Retinal pigment epithelial cell (primary cell): ENCODE results near the gene TXNRD1.

Experiments used
- DNase-seq: peaks from one replicate; pipeline ENCODE4 v3.0.0-alpha.2; 2010; ENCODE audit warnings: low read depth
- H3K4me3 ChIP-seq: 2 replicates; pipeline ENCODE4 v1.5.1; 2011; ENCODE audit warnings: mild to moderate bottlenecking, low read length, control low read depth, moderate library complexity
- TF ChIP-seq, protein P1 (sequence below): conservative IDR thresholded peaks from 2 replicates; pipeline ENCODE4 v1.5.1; 2011; ENCODE audit warnings: low read depth, low read length, control low read depth, inconsistent platforms

The TXNRD1 gene

DNA sequence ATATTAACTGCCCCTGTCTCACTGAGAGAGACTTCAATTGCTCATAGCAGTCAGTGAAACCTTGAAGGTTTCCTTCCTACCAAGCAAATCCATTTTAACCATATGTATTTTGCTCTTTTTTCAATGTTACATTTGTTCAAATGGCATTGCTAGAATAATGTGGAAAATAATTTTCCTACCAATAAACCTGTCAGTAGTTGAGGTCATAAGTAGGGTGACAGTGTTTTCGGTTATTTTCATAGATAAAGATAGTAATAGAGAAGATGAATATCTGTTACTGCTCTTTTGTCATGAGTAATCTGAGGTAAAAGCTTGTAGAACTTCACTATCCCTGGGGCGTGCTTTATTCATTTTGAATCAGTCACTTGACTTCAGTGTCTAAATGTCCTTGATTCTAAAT is 120.5 kb downstream of the TXNRD1 start:
- DNase-seq, result no peak
- H3K4me3 ChIP-seq, result no peak overlapping the region
- TF ChIP-seq, protein P1, sequence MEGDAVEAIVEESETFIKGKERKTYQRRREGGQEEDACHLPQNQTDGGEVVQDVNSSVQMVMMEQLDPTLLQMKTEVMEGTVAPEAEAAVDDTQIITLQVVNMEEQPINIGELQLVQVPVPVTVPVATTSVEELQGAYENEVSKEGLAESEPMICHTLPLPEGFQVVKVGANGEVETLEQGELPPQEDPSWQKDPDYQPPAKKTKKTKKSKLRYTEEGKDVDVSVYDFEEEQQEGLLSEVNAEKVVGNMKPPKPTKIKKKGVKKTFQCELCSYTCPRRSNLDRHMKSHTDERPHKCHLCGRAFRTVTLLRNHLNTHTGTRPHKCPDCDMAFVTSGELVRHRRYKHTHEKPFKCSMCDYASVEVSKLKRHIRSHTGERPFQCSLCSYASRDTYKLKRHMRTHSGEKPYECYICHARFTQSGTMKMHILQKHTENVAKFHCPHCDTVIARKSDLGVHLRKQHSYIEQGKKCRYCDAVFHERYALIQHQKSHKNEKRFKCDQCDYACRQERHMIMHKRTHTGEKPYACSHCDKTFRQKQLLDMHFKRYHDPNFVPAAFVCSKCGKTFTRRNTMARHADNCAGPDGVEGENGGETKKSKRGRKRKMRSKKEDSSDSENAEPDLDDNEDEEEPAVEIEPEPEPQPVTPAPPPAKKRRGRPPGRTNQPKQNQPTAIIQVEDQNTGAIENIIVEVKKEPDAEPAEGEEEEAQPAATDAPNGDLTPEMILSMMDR, result no peak

DNA sequence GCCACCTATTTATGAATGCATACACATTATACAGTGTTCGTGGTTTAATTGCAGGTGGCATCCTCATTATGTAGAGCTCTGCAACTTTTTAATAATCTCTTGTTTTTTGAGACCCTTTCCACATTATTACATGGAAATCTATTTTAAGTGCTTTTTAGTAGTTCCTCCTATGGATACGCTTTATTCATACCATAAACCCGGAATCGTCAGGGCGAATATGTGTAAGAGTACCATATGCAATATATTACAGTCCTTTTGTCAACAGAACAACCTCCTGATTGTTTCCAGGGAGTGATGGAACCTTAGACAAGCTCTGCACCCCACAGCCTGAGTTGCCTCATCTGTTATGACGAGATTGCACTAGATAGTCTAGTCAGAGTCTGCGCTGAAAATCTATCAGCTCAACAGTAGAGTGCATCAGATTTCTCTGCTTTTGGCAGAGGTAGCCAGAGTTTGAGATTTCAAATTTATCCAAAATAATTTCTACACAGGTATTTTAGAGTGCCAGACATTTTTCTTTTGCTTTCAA is 121.5 kb downstream of the TXNRD1 start:
- H3K4me3 ChIP-seq, result no peak overlapping the region
- DNase-seq, result no peak
- TF ChIP-seq, protein P1, result no peak

DNA sequence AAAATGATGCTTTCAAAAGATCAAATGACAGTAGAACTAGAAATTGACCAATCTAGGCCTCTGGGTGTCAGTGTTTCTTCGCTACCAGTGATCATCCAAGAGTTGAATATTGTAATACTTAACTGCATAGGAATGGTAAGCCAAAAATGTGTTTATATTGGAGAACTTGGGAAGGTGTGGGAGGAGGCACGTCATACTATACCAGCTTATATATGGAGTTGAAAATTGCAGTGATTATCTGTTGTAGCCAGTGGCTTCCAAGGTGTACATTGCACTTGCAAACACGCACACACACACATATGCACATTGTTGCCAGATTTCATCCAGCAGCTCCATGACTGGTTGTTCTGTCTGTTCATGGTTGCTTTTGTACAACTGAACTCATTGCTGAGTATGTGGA is 124.1 kb downstream of the TXNRD1 start:
- DNase-seq, result no peak
- no peak overlapping the region for H3K4me3 ChIP-seq
- TF ChIP-seq, protein P1, result no peak

DNA sequence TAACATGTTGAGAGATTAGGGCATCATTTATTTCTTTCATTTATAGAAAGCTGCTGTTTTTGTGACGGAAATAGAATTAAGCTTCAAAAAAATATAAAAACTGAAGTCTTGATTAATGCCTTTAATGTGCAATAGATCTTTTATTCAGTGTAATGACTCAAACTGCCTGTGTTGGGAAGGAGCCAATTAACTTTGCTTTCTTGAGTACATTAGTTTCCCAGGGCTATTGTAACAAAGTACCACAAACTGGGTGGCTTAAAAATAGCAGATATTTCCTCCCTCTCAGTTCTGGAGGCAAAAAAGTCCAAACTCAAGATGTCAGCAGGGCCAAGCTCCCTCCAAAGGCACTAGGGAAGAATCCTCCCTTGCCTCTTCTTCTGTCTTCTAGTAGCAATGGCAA is 124.6 kb downstream of the TXNRD1 start:
- no peak for DNase-seq
- H3K4me3 ChIP-seq, result no peak overlapping the region
- TF ChIP-seq, protein P1, result no peak

DNA sequence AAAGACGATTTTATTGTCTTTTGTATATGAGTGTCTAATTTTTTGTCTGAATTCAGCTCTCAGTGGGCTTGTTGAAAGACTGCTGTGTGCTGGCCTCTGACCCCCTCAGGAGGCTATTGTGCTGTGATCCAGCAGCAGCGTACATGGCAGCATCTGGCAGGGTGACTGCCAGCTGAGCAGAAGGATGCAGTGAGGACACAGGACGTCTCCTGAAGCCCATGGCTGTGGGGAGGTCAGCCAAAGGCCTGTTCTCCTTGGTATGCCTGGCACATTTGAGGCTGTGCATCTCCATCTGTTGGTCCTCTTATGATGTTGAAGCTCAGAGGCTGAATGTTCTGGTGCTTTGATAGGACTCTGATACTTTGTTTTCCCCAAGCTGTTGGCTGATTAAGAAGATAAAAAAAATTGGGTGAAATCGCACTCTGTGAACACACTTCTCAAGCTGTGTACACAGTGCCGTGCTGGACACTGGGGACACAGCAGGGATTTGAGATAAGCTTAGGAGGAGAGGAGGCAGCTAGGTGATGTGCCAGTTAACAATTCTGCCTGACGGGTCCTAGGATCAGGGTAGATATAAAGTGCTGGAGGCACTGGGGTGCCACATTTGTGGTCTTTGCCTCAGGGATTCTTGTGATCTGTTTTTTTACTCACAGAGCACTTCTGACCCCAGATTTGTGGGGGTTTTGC is 125.5 kb downstream of the TXNRD1 start:
- TF ChIP-seq, protein P1, result no peak
- no peak for DNase-seq
- no peak overlapping the region for H3K4me3 ChIP-seq

DNA sequence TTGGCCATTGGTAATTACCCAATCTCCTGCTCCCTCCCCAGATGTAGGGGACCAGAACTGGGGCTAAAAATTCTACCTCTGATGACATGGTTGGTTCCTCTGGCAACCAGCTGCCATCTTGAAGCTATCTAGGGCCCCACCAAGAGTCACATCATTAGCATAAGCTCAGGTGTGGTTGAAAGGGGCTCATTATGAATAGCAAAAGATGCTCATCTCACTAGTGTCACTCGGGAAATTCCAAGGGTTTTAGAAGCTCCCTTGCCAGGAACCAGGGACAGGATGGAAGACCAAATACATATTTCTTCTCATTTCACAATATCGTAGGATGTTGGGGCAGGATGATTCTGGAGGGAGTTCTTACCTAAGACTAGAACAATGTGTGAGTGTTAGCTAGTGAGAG is 126.6 kb downstream of the TXNRD1 start:
- H3K4me3 ChIP-seq, result no peak overlapping the region
- TF ChIP-seq, protein P1, result no peak
- no peak for DNase-seq

DNA sequence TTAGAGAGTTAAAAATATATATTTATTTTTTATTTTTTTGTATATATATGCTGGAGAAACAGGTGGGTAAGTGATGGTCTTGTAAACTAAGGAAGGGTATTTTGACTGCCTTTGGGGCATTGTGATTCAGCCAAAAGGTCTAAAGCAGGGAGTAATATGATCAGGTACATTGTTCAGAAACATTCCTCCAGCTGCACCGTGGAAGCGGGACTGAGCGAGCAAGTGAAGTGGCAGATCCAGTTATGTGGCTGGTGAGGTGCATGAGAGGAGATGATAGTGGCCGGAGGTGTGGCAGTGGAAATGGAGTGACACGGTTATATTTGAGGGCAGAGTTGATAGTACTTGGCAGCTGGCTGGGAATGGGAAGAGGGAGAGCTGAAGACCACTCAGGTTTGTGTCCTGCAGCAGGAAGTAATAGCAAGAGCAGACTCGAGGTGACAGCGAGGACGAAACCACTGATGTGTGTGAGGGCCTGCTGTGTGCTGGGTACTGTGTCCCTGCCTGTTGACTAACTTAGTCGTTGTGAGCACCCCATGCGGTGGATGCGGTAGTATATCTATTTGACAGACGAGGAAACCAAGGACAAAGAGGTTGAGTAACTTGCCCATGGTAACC is 127.2 kb downstream of the TXNRD1 start:
- no peak for DNase-seq
- TF ChIP-seq, protein P1, result no peak
- no peak overlapping the region for H3K4me3 ChIP-seq
